ENCODE data around the gene BRAF. TPM values are rescaled to one million over a fixed set of nuclear protein-coding genes. Genes with fewer than 3 reads are reported as not detected.

Gene BRAF
- polyA plus RNA-seq, 1 experiment, result 8.9 TPM

GRCh38 chr7:140674356-140674800 is 250.4 kb downstream of the BRAF start:
- no peaks in the 10 kb centered on the region for H3K27me3 ChIP-seq (ENCODE audit: control insufficient read depth, insufficient read depth, low read length)
- H3K4me3 ChIP-seq (ENCODE audit: low read depth, low read length), result no peak overlapping the region
- DNase-seq (ENCODE audit: low read depth), result no peak
- ChIA-PET CTCF (interaction anchor here (0.6 to 3.3 kb wide), 7 partner anchors 11 to 859 kb away, joined by 3 to 21 read pairs (median 6); no protein-coding TSS in a partner anchor), POLR2A (interaction anchor here (0.7 kb wide), 1 partner anchor 11 kb away, joined by 3 read pairs; no protein-coding TSS in a partner anchor)
- TF ChIP-seq CTCF (IDR thresholded peaks at IDR 0.05; ENCODE audit: insufficient read depth, low read depth, low read length), result no peak
- no peaks in the 10 kb centered on the region; the same call in none of the 2 replicates for H3K36me3 ChIP-seq (ENCODE audit: control insufficient read depth, insufficient read depth, low read length)

GRCh38 chr7:140673774-140674155 is 251.0 kb downstream of the BRAF start:
- no peaks in the 10 kb centered on the region for H3K27me3 ChIP-seq (ENCODE audit: control insufficient read depth, insufficient read depth, low read length)
- H3K4me3 ChIP-seq (ENCODE audit: low read depth, low read length), result peak overlapping the region; percentile 65
- POLR2A ChIA-PET, result interaction anchor here (0.7 kb wide), 1 partner anchor 12 kb away, joined by 3 read pairs; no protein-coding TSS in a partner anchor
- CTCF ChIA-PET, result interaction anchor here (0.9 to 3.3 kb wide), 5 partner anchors 11 to 156 kb away, joined by 3 to 21 read pairs (median 11); no protein-coding TSS in a partner anchor
- no peaks in the 10 kb centered on the region; the same call in none of the 2 replicates for H3K36me3 ChIP-seq (ENCODE audit: control insufficient read depth, insufficient read depth, low read length)
- TF ChIP-seq CTCF (IDR thresholded peaks at IDR 0.05; ENCODE audit: insufficient read depth, low read depth, low read length), result no peak
- no peak for DNase-seq (ENCODE audit: low read depth)

- no peaks in the 10 kb centered on the region for H3K36me3 ChIP-seq (ENCODE audit: control insufficient read depth, insufficient read depth, low read length)
- H3K4me3 ChIP-seq (ENCODE audit: low read depth, low read length), result peak overlapping the region; percentile 65
- H3K27me3 ChIP-seq (ENCODE audit: control insufficient read depth, insufficient read depth, low read length), result no peaks in the 10 kb centered on the region
- no peak for DNase-seq (ENCODE audit: low read depth)
- TF ChIP-seq CTCF (IDR thresholded peaks at IDR 0.05; ENCODE audit: insufficient read depth, low read depth, low read length), result no peak
- POLR2A ChIA-PET, result no interaction called here
- CTCF ChIA-PET, result interaction anchor here (0.9 to 3.3 kb wide), 4 partner anchors 13 to 156 kb away, joined by 3 to 12 read pairs (median 8); no protein-coding TSS in a partner anchor
These were observed 251.5 kb downstream of the BRAF start for GRCh38 chr7:140673063-140673773.

- ChIA-PET CTCF (interaction anchor here (3.3 kb wide), 1 partner anchor 155 kb away, joined by 11 read pairs; no protein-coding TSS in a partner anchor), POLR2A (no interaction called here)
- H3K36me3 ChIP-seq (ENCODE audit: control insufficient read depth, insufficient read depth, low read length), result no peaks in the 10 kb centered on the region
- peak within 1 kb of the TSS; percentile 65 for H3K4me3 ChIP-seq (ENCODE audit: low read depth, low read length)
- no peak for DNase-seq (ENCODE audit: low read depth)
- TF ChIP-seq CTCF (IDR thresholded peaks at IDR 0.05; ENCODE audit: insufficient read depth, low read depth, low read length), result no peak
- H3K27me3 ChIP-seq (ENCODE audit: control insufficient read depth, insufficient read depth, low read length), result no peaks in the 10 kb centered on the region
These were observed 252.2 kb downstream of the BRAF start, which contains the start of gene ADCK2 for GRCh38 chr7:140672382-140673062. Gene ADCK2, plus strand, starts transcription at chr7:140672945. Its CDS starts 386 bp downstream, at chr7:140673331.

GRCh38 chr7:140671966-140672365 is 252.8 kb downstream of the BRAF start:
- POLR2A ChIA-PET, result no interaction called here
- no peak overlapping the region for H3K4me3 ChIP-seq (ENCODE audit: low read depth, low read length)
- no peaks in the 10 kb centered on the region for H3K36me3 ChIP-seq (ENCODE audit: control insufficient read depth, insufficient read depth, low read length)
- CTCF ChIA-PET, result no interaction called here
- no peak for TF ChIP-seq CTCF (IDR thresholded peaks at IDR 0.05; ENCODE audit: insufficient read depth, low read depth, low read length)
- H3K27me3 ChIP-seq (ENCODE audit: control insufficient read depth, insufficient read depth, low read length), result no peaks in the 10 kb centered on the region; the same call in 1 of the 2 replicates
- no peak for DNase-seq (ENCODE audit: low read depth)
